C1 segment of cervical spinal cord (tissue), 14 donors: ENCODE measurements around the gene NGEF.

Experiments
- DNase-seq, 14 donors: peaks; one replicate each; lab custom pipeline; 2025; lab: John Stamatoyannopoulos, UW

The NGEF gene

GRCh38 chr2:232898592-232899543 lies 114.2 kb downstream of the NGEF start:
- no peak for DNase-seq

DNA sequence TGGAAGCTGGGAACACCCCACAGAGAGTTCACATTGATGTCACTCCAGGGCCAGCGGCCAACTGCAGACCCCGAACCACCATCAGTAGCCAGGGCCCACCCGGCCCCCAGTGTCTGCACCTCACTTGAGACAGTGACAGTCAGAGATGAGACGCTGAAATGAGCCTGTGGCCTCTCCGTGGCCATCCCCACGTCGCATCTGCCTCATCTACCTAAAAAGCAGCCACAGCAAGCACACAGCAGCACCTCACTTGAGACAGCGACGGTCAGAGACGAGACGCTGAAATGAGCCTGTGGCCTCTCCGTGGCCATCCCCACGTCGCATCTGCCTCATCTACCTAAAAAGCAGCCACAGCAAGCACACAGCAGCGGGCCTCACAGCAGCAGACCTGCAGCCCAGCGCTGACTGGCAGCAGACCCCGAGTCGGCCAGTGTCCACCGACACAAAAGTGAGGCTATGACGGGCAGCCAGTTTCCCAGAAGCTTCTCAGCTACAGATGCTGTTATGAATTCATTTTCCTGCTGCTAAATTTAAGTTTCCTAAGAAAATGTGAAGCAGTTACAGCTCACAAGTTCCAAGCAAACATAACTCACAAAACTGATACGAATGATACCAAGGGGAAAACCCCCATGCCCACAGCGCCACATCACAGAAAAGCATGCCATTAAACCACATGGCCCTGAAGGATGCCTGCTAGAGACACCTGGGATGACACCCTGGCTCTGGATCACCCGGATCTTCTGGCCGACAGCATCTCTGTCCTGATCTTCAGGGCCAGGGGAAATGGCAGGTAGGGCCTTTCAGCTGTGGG lies 115.3 kb downstream of the NGEF start:
- DNase-seq: no peak

DNA sequence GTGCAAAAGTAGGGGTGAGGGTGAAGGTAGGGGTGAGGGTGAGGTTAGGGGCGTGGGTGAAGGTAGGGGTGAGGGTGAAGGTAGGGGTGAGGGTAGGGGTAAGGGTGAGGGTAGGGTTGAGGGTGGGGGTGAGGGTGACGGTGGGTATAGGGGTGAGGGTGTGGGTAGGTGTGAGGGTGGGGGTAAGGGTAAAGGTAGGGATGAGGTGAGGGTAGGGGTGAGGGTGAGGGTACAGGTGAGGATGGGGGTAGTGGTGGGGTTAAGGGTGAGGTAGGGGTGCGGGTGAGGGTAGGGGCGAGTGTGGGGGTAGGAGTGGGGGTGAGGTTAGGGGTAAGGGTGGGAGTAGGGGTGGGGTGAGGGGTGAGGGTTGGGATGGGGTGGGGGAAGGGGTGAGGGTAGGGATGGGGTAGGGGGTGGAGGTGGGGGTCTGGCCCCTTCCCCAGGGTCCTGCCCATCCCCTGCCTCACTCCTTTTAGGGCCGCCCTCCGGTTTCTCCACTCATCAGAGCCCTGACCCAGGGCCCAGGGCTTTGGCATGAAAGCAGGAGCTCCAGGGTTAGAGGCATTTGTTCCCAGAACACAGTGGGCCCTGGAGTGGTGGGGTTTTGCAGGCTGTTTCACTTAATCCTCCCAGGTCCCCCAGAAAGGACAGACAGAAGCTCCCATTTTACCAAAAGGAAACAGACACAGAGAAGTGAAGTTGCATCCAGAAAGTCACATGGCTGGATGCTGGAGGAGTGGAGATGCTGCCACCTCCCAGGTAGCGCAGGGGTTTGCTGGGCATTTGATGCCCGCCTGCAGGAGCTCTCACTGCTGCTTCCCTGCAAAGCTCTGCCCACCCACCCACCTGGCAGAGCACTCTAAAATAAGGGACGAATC lies 116.1 kb downstream of the NGEF start:
- DNase-seq: no peak

- DNase-seq: no peak
Observed at GRCh38 chr2:232896111-232896510, 116.9 kb downstream of the NGEF start.

DNA sequence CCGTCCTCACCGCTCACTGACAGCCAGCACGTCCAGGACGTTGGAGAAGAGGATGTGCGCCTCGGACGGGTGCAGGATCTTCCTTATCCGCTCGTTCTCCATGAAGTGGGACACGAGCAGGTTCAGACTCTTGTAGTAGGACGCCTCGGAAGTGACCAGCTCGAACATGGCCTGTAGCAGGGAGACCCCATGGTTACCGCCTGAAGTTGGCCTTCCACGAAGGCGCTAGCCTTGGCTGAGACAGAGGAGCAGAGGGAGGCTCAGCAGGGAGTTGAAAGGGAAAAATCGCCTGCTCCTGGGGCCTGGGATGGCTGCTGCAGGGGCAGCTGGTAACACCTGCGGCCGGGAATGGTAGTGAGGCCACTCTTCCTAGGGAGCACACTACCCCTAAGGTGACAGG lies 118.3 kb downstream of the NGEF start:
- no peak for DNase-seq

DNA sequence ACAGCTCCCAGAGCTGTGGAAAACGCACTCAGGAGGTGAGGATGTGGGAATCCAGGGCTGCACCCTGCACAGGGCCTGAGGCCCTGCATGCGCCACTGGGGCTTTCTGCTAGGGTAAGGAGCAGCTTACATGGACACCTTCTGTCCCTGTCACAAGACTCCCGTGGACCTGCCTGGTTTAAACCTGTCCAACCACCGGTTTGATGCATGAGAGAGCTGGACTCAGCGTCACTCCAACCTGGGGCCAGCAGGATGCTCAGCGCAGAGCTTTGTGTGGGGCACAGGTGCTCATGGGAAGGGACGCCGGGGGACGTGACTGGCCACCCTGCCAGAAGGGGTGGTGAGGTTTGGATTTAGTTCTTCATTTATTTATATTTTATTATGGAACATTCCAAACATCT lies 118.8 kb downstream of the NGEF start:
- no peak for DNase-seq

DNA sequence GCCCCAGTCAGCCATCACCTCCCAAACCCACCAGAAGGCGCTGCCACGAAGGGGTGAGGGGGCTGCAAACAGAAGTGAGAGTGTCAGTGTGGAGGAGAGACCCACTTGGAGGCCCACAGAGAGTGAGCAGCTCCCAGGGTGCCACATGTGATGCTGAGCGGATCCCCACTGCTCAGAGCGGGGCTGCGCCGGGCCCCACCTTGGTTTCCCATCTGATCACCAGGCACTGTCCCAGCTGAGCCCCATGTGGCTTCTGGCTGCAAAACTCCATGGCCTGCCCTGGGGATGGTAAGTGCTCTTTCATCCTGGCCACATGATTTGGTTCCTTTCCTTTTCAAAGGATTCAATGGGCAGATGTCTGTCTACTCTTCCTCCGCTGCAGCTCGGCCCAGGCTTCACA lies 119.2 kb downstream of the NGEF start:
- no peak for DNase-seq

GRCh38 chr2:232892843-232893242 lies 120.2 kb downstream of the NGEF start:
- no peak for DNase-seq

DNA sequence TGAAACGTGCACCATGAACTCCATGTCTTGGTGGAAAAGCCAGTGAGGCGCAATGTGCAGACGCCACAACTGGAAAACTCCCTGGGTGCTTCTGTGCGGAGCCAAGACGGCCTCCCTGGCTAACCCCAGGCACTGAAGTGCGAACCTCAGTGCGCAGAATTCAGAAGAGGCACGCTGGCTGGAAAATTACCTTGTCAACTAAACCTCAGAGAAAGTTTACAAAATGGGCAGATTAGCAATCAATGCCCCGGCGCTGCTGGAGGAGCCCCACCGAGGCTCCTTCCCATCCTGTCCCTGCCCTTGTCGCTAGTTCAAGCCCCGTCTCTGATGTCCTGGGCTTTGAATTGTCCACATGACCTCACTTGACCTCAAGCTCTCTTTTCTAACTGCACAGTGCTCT lies 120.8 kb downstream of the NGEF start:
- no peak for DNase-seq

- peak in 1 of 14 donors; percentile 53 for DNase-seq
Observed at GRCh38 chr2:232891621-232892071, 121.4 kb downstream of the NGEF start.

- DNase-seq: no peak
Observed at GRCh38 chr2:232890896-232891601, 122.0 kb downstream of the NGEF start.

DNA sequence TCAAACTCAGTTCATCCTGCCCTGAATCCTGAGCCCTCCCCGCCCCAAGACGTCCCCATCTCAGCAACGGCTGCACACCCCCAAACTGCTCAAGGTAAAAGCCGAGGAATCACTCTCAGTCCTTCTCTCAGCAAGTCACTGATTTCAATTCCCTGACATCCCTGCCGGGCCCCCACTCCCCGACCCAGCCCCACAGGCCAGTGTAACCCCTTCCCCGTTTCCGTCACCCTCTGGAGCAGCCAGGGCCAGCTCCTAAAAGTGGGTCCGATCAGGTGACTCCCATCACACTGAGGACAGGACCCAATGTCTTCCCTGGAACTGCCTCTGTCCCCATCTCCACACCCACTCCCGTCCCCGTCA lies 122.5 kb downstream of the NGEF start:
- DNase-seq: no peak

- DNase-seq: no peak
Observed at GRCh38 chr2:232889876-232890401, 123.1 kb downstream of the NGEF start.

- DNase-seq: no peak
Observed at GRCh38 chr2:232888839-232889529, 124.1 kb downstream of the NGEF start.

DNA sequence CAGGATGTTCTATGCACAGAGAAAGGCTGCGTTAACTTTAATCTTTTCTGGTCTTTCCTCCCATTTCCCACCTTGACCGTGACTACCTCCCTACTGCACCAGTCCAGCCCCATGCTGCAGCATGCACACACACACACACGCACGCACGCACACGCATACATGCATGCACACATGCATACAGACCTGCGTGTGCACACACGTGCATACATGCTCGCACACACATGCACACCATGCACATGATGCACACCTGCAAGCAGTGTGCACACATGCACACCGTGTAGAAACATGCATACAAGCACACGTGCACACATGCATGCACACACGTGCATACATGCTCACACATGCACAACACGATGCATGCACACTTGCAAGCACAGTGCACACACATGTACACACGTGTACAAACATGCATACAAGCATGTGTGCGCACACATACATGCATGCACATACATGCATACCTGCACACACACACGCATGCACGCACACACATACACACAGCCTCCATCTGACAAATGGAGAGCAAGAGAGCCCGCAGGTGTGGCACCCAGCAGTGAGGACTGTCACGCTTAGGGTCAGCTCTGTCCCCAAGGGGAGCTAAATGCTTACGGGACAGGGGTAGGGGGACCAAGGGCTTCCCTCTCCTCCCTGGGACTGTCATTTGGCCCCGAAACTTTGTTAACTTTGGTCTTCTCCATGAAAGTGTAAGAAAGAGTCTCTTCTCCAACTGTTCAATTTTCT lies 124.8 kb downstream of the NGEF start:
- DNase-seq: no peak

DNA sequence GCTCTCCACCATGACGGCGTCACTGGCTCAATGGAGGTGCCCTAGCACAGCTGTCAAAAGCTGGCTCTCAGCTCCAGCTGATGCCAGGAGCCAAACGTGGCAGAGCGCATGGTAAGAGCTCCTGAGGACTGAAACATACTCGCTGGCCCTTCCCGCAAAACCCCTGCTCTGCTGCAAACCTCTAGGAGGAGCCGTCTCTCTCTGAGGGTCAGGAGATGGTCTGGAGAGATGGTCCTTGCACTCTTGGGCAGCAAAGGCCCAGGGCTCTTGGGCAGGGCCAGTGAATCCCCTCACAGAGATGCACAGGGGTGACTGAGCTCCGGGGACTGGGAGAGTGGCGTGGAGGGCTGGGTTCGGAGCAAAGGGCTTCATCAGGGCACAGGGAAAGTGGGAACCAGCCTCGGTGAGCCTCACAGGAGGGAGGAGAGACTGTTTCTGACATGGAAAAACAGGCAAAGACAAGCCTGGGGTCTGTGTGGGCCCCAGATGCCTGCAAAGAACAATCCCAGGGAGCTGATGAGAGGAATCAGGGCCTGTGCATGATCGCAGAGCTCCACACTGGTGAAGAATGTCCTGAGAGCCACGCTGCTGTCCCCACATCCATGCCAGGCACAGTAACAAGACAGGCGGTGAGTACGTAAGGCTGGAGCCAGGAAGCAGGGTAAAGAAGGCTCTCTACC lies 125.7 kb downstream of the NGEF start:
- no peak for DNase-seq

- no peak for DNase-seq
Observed at GRCh38 chr2:232886632-232887031, 126.4 kb downstream of the NGEF start.

DNA sequence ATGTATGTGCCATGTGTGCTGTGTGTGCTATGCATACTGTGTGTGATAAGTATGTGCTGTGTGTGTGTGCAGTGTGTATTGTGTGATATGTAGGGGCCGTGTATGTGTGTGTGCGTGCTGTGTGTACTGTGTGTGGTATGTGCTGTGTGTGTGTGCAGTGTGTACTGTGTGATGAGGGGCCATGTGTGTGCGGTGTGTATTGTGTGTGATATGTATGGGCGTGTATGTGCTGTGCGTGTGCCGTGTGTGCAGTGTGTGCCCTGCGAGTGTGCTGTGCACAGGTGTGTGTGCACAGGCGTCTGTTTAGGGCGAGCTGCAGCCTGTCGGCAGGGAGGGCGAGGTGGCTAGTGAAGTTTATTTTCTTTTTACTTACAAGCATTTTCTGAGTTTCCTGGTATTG lies 126.9 kb downstream of the NGEF start:
- no peak for DNase-seq
